Measurements from ENCODE around the gene CIAO2A.

CIAO2A gene

DNA sequence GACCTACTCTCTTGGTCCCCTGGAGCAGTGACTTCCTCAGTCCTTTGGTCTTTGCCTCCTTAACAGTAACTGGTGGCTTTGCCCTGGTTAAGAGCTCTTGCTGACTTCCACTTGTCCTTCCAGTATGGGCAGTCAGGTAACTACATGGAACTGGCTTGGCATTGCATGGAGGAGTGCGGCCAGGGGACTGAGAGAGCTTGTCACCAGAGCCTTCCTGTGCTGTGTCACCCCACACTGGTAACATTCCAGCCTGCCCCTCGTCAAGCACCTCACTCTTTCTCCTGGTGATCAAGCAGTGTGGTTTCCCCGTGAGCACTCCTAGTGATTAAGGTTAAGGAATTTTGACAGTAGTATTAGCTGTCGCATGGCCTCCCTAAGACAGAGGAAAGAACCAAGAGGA lies 38.6 kb upstream of the CIAO2A start:
- H4K91ac ChIP-seq (ENCODE audit: low read depth, low read length), result no peak overlapping the region
- H2BK5ac ChIP-seq (ENCODE audit: low read depth, low read length, poor library complexity), result no peak overlapping the region
- no peaks in the 10 kb centered on the region for H3K79me2 ChIP-seq (ENCODE audit: control insufficient read depth, insufficient read depth, low read length, poor library complexity)
- no peak overlapping the region for H3K4ac ChIP-seq (ENCODE audit: low read depth, low read length)
- no peak overlapping the region for H3K4me3 ChIP-seq (ENCODE audit: low read depth, low read length)
- H3K4me2 ChIP-seq (ENCODE audit: low read length), result no peak overlapping the region
- no peak overlapping the region for H3K14ac ChIP-seq (ENCODE audit: low read length)
- H4K8ac ChIP-seq (ENCODE audit: low read depth, low read length), result no peak overlapping the region
- H2AFZ ChIP-seq (ENCODE audit: insufficient read depth, low read length, poor library complexity), result no peak overlapping the region
- no peaks in the 10 kb centered on the region for H3K9me3 ChIP-seq (ENCODE audit: insufficient read depth, low read depth, low read length)
- H3K27me3 ChIP-seq (ENCODE audit: insufficient read depth, low read length), result no peaks in the 10 kb centered on the region
- H2BK12ac ChIP-seq (ENCODE audit: low read length), result no peak overlapping the region
- no peaks in the 10 kb centered on the region for H3K4me1 ChIP-seq (ENCODE audit: control insufficient read depth in 1 of 2, insufficient read depth in 2 of 2, low read length in 2 of 2)
- no peak overlapping the region for H3K27ac ChIP-seq (ENCODE audit: low read depth, low read length)
- no peak overlapping the region for H3K9ac ChIP-seq (ENCODE audit: low read length)
- no peak overlapping the region for H3K18ac ChIP-seq (ENCODE audit: low read length)
- no peak overlapping the region for H2BK120ac ChIP-seq (ENCODE audit: insufficient read depth, low read length, poor library complexity)
- H2AK5ac ChIP-seq (ENCODE audit: low read length), result no peak overlapping the region
- no peak overlapping the region for H3K23ac ChIP-seq (ENCODE audit: low read length)
- H4K12ac ChIP-seq (ENCODE audit: low read depth, low read length), result no peak overlapping the region
- peaks cover 43 to 74% of the 10 kb centered on the region in 2 experiments for H3K36me3 ChIP-seq (ENCODE audit: control insufficient read depth in 1 of 2, insufficient read depth in 2 of 2, low read length in 2 of 2)
- DNase-seq, result no peak
- no peaks in the 10 kb centered on the region for H3K79me1 ChIP-seq (ENCODE audit: low read length)
- no CpG with 5 or more reads among the region's 4 CpGs for WGBS (ENCODE audit: extremely low coverage, insufficient coverage, insufficient read length)

GRCh38 chr15:64131547-64131946 lies 37.9 kb upstream of the CIAO2A start:
- Histone ChIP-seq H3K27ac (ENCODE audit: low read depth, low read length) (no peak overlapping the region), H2BK5ac (ENCODE audit: low read depth, low read length, poor library complexity) (no peak overlapping the region), H3K9ac (ENCODE audit: low read length) (no peak overlapping the region), H3K4me2 (ENCODE audit: low read length) (no peak overlapping the region), H3K23ac (ENCODE audit: low read length) (no peak overlapping the region), H4K12ac (ENCODE audit: low read depth, low read length) (no peak overlapping the region), H3K79me1 (ENCODE audit: low read length) (no peaks in the 10 kb centered on the region), H2BK120ac (ENCODE audit: insufficient read depth, low read length, poor library complexity) (no peak overlapping the region), H3K9me3 (ENCODE audit: insufficient read depth, low read depth, low read length) (no peaks in the 10 kb centered on the region), H2BK12ac (ENCODE audit: low read length) (no peak overlapping the region), H4K8ac (ENCODE audit: low read depth, low read length) (no peak overlapping the region), H3K4me1 (ENCODE audit: control insufficient read depth in 1 of 2, insufficient read depth in 2 of 2, low read length in 2 of 2) (no peaks in the 10 kb centered on the region), H3K27me3 (ENCODE audit: insufficient read depth, low read length) (no peaks in the 10 kb centered on the region), H3K79me2 (ENCODE audit: control insufficient read depth, insufficient read depth, low read length, poor library complexity) (no peaks in the 10 kb centered on the region), H2AFZ (ENCODE audit: insufficient read depth, low read length, poor library complexity) (no peak overlapping the region), H3K36me3 (ENCODE audit: control insufficient read depth in 1 of 2, insufficient read depth in 2 of 2, low read length in 2 of 2) (peaks cover 37 to 67% of the 10 kb centered on the region in 2 experiments), H3K4me3 (ENCODE audit: low read depth, low read length) (no peak overlapping the region), H3K14ac (ENCODE audit: low read length) (no peak overlapping the region), H4K91ac (ENCODE audit: low read depth, low read length) (no peak overlapping the region), H3K4ac (ENCODE audit: low read depth, low read length) (no peak overlapping the region), H2AK5ac (ENCODE audit: low read length) (no peak overlapping the region), H3K18ac (ENCODE audit: low read length) (no peak overlapping the region)
- DNase-seq, result no peak
- no CpG with 5 or more reads among the region's 7 CpGs for WGBS (ENCODE audit: extremely low coverage, insufficient coverage, insufficient read length)

DNA sequence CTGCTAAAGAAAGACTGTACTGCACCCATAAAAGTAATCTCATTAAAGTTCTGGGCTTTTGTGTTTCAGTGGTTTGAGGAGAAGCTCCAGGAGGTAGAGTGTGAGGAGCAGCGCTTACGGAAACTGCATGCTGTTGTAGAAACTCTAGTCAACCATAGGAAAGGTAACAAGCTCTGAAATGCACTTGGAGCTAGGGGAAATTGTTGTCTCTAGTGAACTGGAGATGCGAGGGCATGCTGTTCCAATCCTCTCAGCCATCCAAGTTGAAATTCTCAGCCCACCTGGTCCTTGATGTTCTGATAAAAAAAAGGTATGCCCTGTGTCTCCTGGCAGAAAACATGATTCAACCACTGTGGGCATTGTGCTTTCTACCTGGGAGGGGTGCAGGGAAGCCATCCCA lies 36.5 kb upstream of the CIAO2A start:
- WGBS (ENCODE audit: extremely low coverage, insufficient coverage, insufficient read length), result no CpG with 5 or more reads among the region's 3 CpGs
- no peak overlapping the region for H3K4ac ChIP-seq (ENCODE audit: low read depth, low read length)

DNA sequence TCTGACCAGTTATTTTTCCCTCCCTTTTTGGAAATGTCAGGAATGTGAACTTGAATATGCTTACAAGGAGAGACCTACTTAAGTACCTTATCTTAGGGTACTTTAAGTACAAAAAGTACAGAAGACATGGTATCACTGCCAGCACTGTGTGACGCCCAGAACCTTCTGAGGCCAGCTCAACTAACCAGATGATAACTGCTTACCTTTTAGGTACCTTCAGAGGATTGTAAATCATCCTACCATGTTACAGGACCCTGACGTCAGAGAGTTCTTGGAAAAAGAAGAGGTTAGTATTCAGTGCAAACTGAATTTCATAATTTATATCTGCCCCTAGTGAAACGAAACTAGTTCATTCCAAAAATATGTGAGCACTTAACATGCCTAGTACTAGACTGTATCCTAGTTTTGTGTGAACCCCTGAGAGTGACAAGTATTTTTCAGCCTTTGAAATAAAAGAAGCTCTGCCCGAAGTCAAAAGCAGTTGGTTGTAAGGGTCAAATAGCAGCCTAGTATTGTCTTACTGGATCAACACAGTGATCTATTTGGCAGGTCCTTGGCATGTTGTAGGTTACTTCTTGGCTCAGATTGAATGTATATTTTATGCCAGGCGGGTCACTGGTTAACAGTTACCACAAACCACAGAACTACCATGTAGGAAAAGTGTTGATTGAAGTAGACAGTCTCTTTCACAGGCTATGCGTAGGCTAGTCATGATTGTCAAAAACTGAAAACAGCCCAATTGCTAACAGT lies 34.1 kb upstream of the CIAO2A start:
- no CpG with 5 or more reads among the region's 6 CpGs for WGBS (ENCODE audit: extremely low coverage, insufficient coverage, insufficient read length)

More for the DNA sequence above, 36.5 kb upstream of the CIAO2A start:
- no peak overlapping the region for H3K18ac ChIP-seq (ENCODE audit: low read length)
- no peaks in the 10 kb centered on the region for H3K9me3 ChIP-seq (ENCODE audit: insufficient read depth, low read depth, low read length)
- no peak overlapping the region for H3K9ac ChIP-seq (ENCODE audit: low read length)
- no peak overlapping the region for H3K14ac ChIP-seq (ENCODE audit: low read length)
- H3K79me1 ChIP-seq (ENCODE audit: low read length), result no peaks in the 10 kb centered on the region
- H4K91ac ChIP-seq (ENCODE audit: low read depth, low read length), result no peak overlapping the region
- H3K23ac ChIP-seq (ENCODE audit: low read length), result no peak overlapping the region
- H2BK12ac ChIP-seq (ENCODE audit: low read length), result no peak overlapping the region
- H3K4me2 ChIP-seq (ENCODE audit: low read length), result no peak overlapping the region
- H2AK5ac ChIP-seq (ENCODE audit: low read length), result no peak overlapping the region
- H3K4me1 ChIP-seq (ENCODE audit: control insufficient read depth in 1 of 2, insufficient read depth in 2 of 2, low read length in 2 of 2), result no peaks in the 10 kb centered on the region
- no peak overlapping the region for H3K27ac ChIP-seq (ENCODE audit: low read depth, low read length)
- H3K79me2 ChIP-seq (ENCODE audit: control insufficient read depth, insufficient read depth, low read length, poor library complexity), result no peaks in the 10 kb centered on the region
- no peak overlapping the region for H2BK120ac ChIP-seq (ENCODE audit: insufficient read depth, low read length, poor library complexity)
- H3K27me3 ChIP-seq (ENCODE audit: insufficient read depth, low read length), result no peaks in the 10 kb centered on the region
- H4K8ac ChIP-seq (ENCODE audit: low read depth, low read length), result no peak overlapping the region
- no peak overlapping the region for H2BK5ac ChIP-seq (ENCODE audit: low read depth, low read length, poor library complexity)
- H3K4me3 ChIP-seq (ENCODE audit: low read depth, low read length), result no peak overlapping the region
- DNase-seq, result no peak
- H3K36me3 ChIP-seq (ENCODE audit: control insufficient read depth in 1 of 2, insufficient read depth in 2 of 2, low read length in 2 of 2), result peaks cover 31 to 64% of the 10 kb centered on the region in 2 experiments
- H2AFZ ChIP-seq (ENCODE audit: insufficient read depth, low read length, poor library complexity), result no peak overlapping the region
- H4K12ac ChIP-seq (ENCODE audit: low read depth, low read length), result no peak overlapping the region

More for the DNA sequence above, 34.1 kb upstream of the CIAO2A start:
- H2BK5ac ChIP-seq (ENCODE audit: low read depth, low read length, poor library complexity), result no peak overlapping the region
- H4K12ac ChIP-seq (ENCODE audit: low read depth, low read length), result no peak overlapping the region
- no peaks in the 10 kb centered on the region for H3K27me3 ChIP-seq (ENCODE audit: insufficient read depth, low read length)
- H3K36me3 ChIP-seq (ENCODE audit: control insufficient read depth in 1 of 2, insufficient read depth in 2 of 2, low read length in 2 of 2), result peaks cover 20 to 50% of the 10 kb centered on the region in 2 experiments
- H3K14ac ChIP-seq (ENCODE audit: low read length), result no peak overlapping the region
- no peak overlapping the region for H2BK12ac ChIP-seq (ENCODE audit: low read length)
- no peak overlapping the region for H3K4me2 ChIP-seq (ENCODE audit: low read length)
- no peak overlapping the region for H3K4ac ChIP-seq (ENCODE audit: low read depth, low read length)
- H4K91ac ChIP-seq (ENCODE audit: low read depth, low read length), result no peak overlapping the region
- no peak overlapping the region for H2AFZ ChIP-seq (ENCODE audit: insufficient read depth, low read length, poor library complexity)
- H3K4me1 ChIP-seq (ENCODE audit: control insufficient read depth in 1 of 2, insufficient read depth in 2 of 2, low read length in 2 of 2), result no peaks in the 10 kb centered on the region
- H3K23ac ChIP-seq (ENCODE audit: low read length), result no peak overlapping the region
- H4K8ac ChIP-seq (ENCODE audit: low read depth, low read length), result no peak overlapping the region
- DNase-seq, result no peak
- H3K9me3 ChIP-seq (ENCODE audit: insufficient read depth, low read depth, low read length), result no peaks in the 10 kb centered on the region
- H2AK5ac ChIP-seq (ENCODE audit: low read length), result no peak overlapping the region
- H3K79me2 ChIP-seq (ENCODE audit: control insufficient read depth, insufficient read depth, low read length, poor library complexity), result no peaks in the 10 kb centered on the region
- H3K79me1 ChIP-seq (ENCODE audit: low read length), result no peaks in the 10 kb centered on the region
- no peak overlapping the region for H3K18ac ChIP-seq (ENCODE audit: low read length)
- H3K27ac ChIP-seq (ENCODE audit: low read depth, low read length), result no peak overlapping the region
- no peak overlapping the region for H2BK120ac ChIP-seq (ENCODE audit: insufficient read depth, low read length, poor library complexity)
- H3K4me3 ChIP-seq (ENCODE audit: low read depth, low read length), result no peak overlapping the region
- H3K9ac ChIP-seq (ENCODE audit: low read length), result no peak overlapping the region

Data from trophoblast cell (in vitro differentiated cells and primary cell).